ENCODE results near the gene CD24. TPM values are rescaled to one million over a fixed set of nuclear protein-coding genes. Genes with fewer than 3 reads are reported as not detected.
A peak's percentile ranks its signal among the peaks of the same experiment; 100 is the strongest.
"Not testable (repeated sequence)": the region's sequence is repeated elsewhere in the genome, so short reads cannot be mapped to it uniquely, and the experiment has no call there.

Gene CD24, protein sequence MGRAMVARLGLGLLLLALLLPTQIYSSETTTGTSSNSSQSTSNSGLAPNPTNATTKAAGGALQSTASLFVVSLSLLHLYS
- total RNA-seq: 0.71 TPM
- long read RNA-seq: 0 reads

DNA sequence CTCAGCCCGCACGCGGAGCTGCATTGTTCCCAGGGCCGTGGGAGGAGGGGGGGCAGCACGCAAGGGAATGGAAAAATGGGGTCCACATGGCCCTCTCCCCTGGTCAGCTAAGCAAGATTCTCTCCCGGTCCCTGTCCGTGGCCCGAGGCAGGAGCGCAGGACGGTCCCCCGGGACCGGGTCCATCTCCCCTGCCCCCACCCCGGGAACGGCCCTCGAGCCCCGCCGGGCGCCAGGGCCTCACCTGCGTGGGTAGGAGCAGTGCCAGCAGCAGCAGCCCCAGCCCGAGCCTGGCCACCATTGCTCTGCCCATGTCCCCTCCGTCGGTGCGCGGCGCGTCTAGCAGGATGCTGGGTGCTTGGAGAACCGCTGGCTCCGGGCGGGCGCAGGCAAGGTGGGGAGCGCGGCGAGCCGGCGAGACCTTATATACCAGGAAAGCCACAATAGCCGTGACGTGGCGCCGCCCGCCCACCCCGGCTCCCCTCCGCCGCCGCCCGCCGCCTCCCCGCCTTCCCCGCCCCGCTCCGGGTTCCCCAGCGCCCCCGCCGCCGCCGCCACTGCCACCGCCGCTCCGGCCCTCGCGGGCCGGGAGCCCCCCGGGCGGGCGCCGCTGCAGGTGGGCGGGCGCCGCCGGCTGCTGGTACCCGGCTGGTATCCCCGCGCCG is at the start of gene CD24:
CD24 (minus strand) TSS at position 394 of the 663 bp plus-strand sequence; CDS start at position 311, 83 bp downstream.
- Histone ChIP-seq H3K4me3 (peak within 1 kb of the TSS; percentile 71), H3K36me3 (no peaks in the 10 kb centered on the region), H3K27ac (replicated peaks) (no peak within 1 kb of the TSS), H3K9me3 (replicated peaks) (no peaks in the 10 kb centered on the region), H3K27me3 (ENCODE audit: low read depth) (peaks cover 97% of the 10 kb centered on the region), H3K4me1 (peaks cover 26% of the 10 kb centered on the region)
- TF ChIP-seq, protein P1, sequence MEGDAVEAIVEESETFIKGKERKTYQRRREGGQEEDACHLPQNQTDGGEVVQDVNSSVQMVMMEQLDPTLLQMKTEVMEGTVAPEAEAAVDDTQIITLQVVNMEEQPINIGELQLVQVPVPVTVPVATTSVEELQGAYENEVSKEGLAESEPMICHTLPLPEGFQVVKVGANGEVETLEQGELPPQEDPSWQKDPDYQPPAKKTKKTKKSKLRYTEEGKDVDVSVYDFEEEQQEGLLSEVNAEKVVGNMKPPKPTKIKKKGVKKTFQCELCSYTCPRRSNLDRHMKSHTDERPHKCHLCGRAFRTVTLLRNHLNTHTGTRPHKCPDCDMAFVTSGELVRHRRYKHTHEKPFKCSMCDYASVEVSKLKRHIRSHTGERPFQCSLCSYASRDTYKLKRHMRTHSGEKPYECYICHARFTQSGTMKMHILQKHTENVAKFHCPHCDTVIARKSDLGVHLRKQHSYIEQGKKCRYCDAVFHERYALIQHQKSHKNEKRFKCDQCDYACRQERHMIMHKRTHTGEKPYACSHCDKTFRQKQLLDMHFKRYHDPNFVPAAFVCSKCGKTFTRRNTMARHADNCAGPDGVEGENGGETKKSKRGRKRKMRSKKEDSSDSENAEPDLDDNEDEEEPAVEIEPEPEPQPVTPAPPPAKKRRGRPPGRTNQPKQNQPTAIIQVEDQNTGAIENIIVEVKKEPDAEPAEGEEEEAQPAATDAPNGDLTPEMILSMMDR (IDR thresholded peaks at IDR 0.05; ENCODE audit: borderline replicate concordance): no peak
- no peak for DNase-seq
- intact Hi-C loops (cut with micrococcal nuclease): loop anchor here (10.0 kb wide), 1 partner anchor 530 kb away; no protein-coding TSS in a partner anchor

DNA sequence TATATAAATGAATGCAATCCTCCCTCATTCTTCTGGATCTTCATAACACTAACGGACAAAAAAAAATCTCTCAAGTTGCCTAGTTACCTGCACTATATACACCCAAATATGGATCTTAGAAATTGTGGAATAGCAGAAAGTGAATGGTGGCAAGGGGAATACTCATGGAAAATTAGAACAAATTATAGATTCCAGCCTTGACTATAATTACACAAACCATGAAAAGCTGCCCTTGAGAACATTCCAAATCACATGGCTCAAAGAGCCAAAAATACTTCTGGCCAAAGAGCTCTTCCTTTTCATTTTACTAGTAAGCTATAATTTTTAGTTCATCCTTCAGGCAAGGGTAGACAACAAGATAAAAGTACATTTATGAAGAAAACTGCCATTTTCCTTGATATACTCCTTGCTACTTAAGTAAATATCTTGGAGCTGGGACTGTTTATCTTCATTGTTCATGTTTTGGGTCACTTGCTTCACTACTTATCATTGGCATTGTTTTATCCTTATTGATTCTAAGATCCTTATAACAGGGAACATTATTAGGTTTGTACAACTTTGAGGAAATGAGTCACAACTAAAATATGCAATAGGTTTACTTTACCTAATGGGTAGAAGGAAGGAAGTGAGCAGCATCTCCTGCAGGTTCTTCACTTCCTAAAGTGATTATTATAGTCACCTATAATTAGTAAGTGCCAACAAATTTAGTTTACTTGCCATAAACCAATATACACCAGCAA is 47.1 kb upstream of the CD24 start:
- TF ChIP-seq, protein P1 (IDR thresholded peaks at IDR 0.05; ENCODE audit: borderline replicate concordance): no peak
- intact Hi-C loops (cut with micrococcal nuclease): no loop called here
- Histone ChIP-seq H3K27me3 (ENCODE audit: low read depth) (no peaks in the 10 kb centered on the region), H3K27ac (replicated peaks) (no peak overlapping the region), H3K9me3 (replicated peaks) (no peaks in the 10 kb centered on the region), H3K4me1 (peaks cover 7% of the 10 kb centered on the region), H3K36me3 (no peaks in the 10 kb centered on the region), H3K4me3 (no peak overlapping the region)
- no peak for DNase-seq

DNA sequence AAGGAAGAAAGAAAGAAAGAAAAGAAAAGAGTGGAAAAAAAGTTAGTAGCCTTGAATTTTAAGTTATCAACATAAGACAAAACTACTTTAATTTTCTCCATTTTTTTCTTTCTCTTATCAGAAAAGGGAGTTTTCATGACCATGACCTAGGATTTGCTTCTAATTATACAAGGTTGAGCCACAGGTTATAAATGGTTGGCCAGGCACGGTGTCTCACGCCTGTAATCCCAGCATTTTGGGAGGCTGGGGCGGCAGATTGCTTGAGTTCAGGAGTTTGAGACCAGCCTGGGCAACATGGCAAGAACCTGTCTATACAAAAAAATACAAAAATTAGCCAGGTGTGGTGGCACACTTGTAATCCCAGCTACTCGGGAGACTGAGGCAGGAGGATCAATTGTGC is 45.7 kb upstream of the CD24 start:
- Histone ChIP-seq H3K27me3 (ENCODE audit: low read depth) (no peaks in the 10 kb centered on the region), H3K9me3 (replicated peaks) (no peaks in the 10 kb centered on the region), H3K27ac (replicated peaks) (no peak overlapping the region), H3K36me3 (no peaks in the 10 kb centered on the region), H3K4me3 (no peak overlapping the region), H3K4me1 (peaks cover 7% of the 10 kb centered on the region)
- no peak for DNase-seq
- intact Hi-C loops (cut with micrococcal nuclease): no loop called here
- TF ChIP-seq, protein P1 (IDR thresholded peaks at IDR 0.05; ENCODE audit: borderline replicate concordance): no peak

DNA sequence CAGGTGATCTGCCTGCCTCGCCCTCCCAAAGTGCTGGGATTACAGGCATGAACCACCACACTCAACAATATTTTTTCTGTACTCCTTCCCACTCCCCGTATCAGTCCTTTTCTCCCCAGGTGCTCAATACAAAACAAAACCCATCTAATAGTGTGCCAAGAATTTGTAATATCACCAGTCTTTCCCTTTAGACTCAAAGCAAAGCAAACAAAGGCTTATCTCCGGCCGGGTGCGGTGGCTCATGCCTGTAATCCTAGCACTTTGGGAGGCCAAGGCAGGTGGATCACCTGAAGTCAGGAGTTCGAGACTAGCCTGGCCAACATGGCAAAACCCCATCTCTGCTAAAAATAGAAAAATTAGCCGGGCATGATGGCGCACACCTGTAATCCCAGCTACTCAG is 45.1 kb upstream of the CD24 start:
- intact Hi-C loops (cut with micrococcal nuclease); H3K9me3 ChIP-seq (replicated peaks): not testable (repeated sequence)

DNA sequence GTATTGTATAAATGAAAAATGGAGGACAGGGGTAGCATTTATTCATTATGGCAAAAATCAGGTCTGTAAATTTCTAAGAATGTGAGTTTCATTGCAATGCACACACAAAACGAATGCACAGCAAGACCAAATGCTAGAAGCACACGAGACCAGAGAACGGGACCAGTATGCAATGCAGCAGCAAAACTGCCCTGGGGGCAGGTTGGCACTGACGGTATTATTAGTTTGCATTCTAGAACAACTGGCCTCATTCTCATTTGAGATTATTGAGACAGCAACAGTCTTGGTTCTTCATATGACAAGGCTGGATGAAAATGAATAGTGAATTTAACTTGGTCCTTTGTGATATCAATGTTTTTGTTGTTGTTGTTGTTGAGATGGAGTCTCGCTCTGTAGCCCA is 44.5 kb upstream of the CD24 start:
- peaks cover 3% of the 10 kb centered on the region for H3K27me3 ChIP-seq (ENCODE audit: low read depth)
- H3K9me3 ChIP-seq (replicated peaks): no peaks in the 10 kb centered on the region
- peaks cover 7% of the 10 kb centered on the region for H3K4me1 ChIP-seq
- intact Hi-C loops (cut with micrococcal nuclease): no loop called here
- DNase-seq: no peak
- H3K36me3 ChIP-seq: no peaks in the 10 kb centered on the region
- TF ChIP-seq, protein P1 (IDR thresholded peaks at IDR 0.05; ENCODE audit: borderline replicate concordance): no peak
- H3K27ac ChIP-seq (replicated peaks): no peak overlapping the region
- no peak overlapping the region for H3K4me3 ChIP-seq

More for the DNA sequence above, 45.1 kb upstream of the CD24 start:
- not testable (repeated sequence) for H3K4me1 ChIP-seq; DNase-seq; H3K4me3 ChIP-seq; H3K27ac ChIP-seq (replicated peaks); H3K27me3 ChIP-seq (ENCODE audit: low read depth); H3K36me3 ChIP-seq

DNA sequence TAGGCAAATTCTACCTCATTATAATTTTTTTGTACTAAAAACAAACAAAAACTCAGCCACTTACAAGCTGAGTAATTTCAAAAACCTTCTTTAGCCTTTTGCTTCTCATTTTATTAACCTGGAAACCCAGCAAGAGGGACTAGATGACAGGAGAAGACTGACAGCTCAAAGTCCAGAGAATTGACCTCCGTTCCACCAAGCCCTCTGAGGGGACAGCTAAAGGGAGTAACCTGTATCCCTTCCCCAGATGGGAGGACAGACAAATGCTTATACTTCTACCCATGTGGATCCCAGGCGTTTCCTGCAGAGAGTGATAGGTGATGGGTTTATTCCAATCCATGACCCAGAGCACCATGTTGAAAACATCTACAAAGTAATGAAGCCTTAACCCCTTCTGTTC is 35.0 kb upstream of the CD24 start:
- H3K36me3 ChIP-seq: no peaks in the 10 kb centered on the region
- TF ChIP-seq, protein P1 (IDR thresholded peaks at IDR 0.05; ENCODE audit: borderline replicate concordance): no peak
- no peak for DNase-seq
- peaks cover 12% of the 10 kb centered on the region for H3K27me3 ChIP-seq (ENCODE audit: low read depth)
- no peak overlapping the region for H3K4me3 ChIP-seq
- H3K27ac ChIP-seq (replicated peaks): no peak overlapping the region
- intact Hi-C loops (cut with micrococcal nuclease): no loop called here
- no peaks in the 10 kb centered on the region for H3K4me1 ChIP-seq
- H3K9me3 ChIP-seq (replicated peaks): no peaks in the 10 kb centered on the region
